ENCODE measurements around the gene SUGP1.

The SUGP1 gene

GRCh38 chr19:19236173-19236572 is 84.1 kb downstream of the SUGP1 start:
- H3K4me3 ChIP-seq (ENCODE audit: low read depth, low read length), result no peak overlapping the region

GRCh38 chr19:19234220-19234816 is 86.0 kb downstream of the SUGP1 start:
- no peak overlapping the region for H3K4me3 ChIP-seq (ENCODE audit: low read depth, low read length)

GRCh38 chr19:19232261-19232721 is 88.0 kb downstream of the SUGP1 start:
- no peak overlapping the region for H3K4me3 ChIP-seq (ENCODE audit: low read depth, low read length)

- H3K4me3 ChIP-seq (ENCODE audit: low read depth, low read length), result no peak overlapping the region
These were observed 89.3 kb downstream of the SUGP1 start for GRCh38 chr19:19230999-19231398.

- no peak overlapping the region for H3K4me3 ChIP-seq (ENCODE audit: low read depth, low read length)
These were observed 90.6 kb downstream of the SUGP1 start for GRCh38 chr19:19229701-19230100.

GRCh38 chr19:19227217-19227616 is 93.1 kb downstream of the SUGP1 start:
- H3K4me3 ChIP-seq (ENCODE audit: low read depth, low read length), result no peak overlapping the region

GRCh38 chr19:19226663-19227062 is 93.6 kb downstream of the SUGP1 start:
- no peak overlapping the region for H3K4me3 ChIP-seq (ENCODE audit: low read depth, low read length)

- H3K4me3 ChIP-seq (ENCODE audit: low read depth, low read length), result no peak overlapping the region
These were observed 94.1 kb downstream of the SUGP1 start for GRCh38 chr19:19226204-19226603.
